Stimulated activated CD8-positive, alpha-beta memory T cell treated with anti-CD3 and anti-CD28 coated beads, Interleukin-12 subunit alpha, Interleukin-12 subunit beta, amount 100 ng/mL, for 4 hours (primary cell): Measurements from ENCODE around the gene LRBA.

Experiments used
- DNase-seq: peaks from one replicate; pipeline ENCODE4 v3.0.0-alpha.2; 2020; ENCODE audit warnings: low read depth

Gene LRBA

DNA sequence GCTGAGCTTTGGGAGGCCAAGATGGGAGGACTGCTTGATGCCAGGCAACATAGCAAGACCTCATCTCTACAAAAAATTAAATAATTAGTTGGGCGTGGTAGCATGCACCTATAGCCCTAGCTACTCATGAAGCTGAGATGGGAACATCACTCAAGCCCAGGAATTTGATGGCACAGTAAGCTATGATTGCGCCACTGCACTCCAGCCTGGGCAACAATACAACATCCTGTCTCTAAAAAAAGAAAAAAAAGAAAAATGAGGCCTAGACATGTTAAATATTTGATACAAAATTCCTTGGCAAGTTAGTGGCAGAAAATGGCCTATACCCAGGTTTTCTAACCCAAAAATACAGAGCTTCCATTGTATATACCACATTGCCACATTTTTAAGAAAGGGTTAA is 521.2 kb downstream of the LRBA start:
- no peak for DNase-seq

- DNase-seq, result no peak
These were observed 523.7 kb downstream of the LRBA start for GRCh38 chr4:150491132-150492049.

GRCh38 chr4:150482581-150482980 is 532.5 kb downstream of the LRBA start:
- no peak for DNase-seq

- no peak for DNase-seq
These were observed 535.4 kb downstream of the LRBA start for GRCh38 chr4:150479657-150480056.

GRCh38 chr4:150477869-150478268 is 537.2 kb downstream of the LRBA start:
- no peak for DNase-seq

DNA sequence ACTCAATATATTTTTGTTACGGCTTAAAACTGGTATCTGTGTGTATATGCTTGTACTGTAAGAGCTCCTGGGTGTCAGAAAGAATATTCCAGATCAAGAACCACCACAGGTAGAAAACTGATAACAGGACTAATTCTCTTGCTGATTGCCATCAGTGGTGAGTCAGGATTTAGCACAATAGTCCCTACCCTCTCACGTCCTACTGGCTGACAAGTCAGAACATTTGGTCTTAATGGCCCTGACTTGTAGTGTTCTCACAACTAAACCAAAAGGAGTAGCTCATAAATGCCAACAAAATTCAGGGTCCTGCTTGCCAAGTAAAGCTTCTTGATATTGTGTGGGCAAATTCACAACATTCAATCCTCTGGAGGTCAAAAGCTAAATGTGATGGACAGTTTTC is 538.3 kb downstream of the LRBA start:
- DNase-seq, result no peak

DNA sequence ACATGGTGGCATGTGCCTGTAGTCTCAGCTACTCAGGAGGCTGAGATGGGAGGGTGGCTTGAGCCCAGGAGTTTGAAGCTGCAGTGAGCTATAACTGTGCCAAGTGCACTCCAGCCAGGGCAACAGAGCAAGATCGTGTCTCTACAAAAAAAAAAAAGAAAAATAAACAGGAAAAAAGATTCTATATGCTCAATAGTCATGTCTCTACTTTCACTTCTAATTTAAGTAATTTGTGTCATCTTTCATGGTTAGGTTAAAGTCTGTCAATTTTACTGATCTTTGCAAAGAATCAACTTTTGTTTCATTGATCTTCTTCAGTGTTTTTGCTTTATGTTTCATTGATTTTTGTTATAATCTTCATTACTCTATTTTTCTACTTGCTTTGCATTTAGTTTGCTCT is 539.3 kb downstream of the LRBA start:
- DNase-seq, result no peak

DNA sequence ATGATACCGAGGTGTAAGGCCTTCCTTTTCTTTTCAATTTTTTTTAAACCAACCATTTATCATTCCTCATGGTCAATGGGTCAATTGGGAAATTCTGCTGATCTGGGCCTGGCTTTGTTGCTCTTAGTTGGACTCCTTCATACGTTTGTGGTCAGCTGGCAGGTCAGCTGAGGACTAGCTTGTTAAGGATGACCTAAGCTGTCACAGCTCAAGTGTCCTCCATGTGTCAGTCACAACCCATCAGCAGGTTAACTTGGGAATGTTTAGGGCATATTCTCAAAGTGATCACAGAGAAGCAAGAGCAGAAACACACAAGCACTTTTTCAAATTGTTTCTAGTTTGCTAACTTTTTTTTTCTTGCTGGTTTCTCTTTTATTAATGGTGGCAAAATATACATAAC is 550.6 kb downstream of the LRBA start:
- DNase-seq, result no peak

- no peak for DNase-seq
These were observed 552.3 kb downstream of the LRBA start for GRCh38 chr4:150462743-150463142.

DNA sequence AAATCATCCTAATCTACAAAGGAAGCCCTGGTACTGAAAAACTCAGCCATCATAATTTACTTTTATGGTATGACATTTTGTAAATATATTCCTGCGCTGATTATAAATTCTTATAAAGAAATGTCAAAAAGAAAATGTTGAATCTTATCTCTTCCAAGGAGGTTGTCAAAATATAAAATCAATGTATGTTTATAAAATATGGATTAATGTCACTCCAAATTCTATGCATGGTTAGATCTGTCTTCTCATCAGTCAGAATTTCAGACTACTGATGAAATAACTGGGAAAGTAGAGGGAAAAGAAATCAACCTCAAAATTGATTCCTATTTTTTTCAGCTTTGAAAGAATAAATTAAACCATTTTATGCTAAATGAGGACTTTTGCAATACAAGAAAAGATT is 553.1 kb downstream of the LRBA start:
- DNase-seq, result no peak

GRCh38 chr4:150457802-150458201 is 557.3 kb downstream of the LRBA start:
- DNase-seq, result no peak

GRCh38 chr4:150451883-150452282 is 563.2 kb downstream of the LRBA start:
- no peak for DNase-seq

DNA sequence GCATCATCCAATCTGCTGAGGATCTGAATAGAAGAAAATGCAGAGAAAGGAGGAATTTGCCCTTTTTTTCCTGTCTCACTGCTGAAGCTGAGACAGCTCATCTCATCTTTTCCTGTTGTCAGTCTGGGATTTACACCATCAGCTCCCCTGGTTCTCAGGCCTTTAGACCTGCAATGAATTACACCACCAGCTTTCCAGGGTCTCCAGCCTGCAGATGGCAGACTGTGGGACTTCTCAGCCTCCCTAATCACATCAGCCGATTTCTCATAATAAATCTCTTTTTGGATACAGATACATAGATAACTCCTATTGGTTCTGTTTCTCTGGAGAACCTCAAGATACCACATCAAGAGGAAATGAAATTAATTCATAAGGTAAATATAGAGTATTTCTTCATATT is 567.7 kb downstream of the LRBA start:
- DNase-seq, result no peak

DNA sequence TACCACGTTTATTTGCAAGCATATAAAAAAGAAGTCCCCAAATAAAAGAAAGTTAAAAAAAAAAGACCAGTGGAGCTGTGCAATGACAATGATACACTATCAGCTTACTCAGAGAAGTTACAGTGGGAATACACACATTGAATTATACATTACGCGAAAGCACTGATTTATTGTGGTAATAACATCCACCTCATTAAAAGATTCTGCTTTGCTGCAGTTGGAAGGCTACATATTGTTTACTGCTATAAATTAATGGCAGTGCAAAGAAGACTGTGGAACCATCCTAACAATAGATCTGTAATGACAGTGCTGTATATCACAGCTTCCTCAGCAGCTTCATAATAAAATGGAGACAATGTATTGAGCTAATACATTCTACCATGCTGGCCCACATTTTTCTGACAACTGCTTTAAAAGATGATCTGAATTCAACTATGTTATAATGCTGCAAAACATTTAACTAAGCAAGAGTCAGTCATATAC is 575.6 kb downstream of the LRBA start:
- no peak for DNase-seq

GRCh38 chr4:150436598-150437370 is 578.3 kb downstream of the LRBA start:
- DNase-seq, result no peak

DNA sequence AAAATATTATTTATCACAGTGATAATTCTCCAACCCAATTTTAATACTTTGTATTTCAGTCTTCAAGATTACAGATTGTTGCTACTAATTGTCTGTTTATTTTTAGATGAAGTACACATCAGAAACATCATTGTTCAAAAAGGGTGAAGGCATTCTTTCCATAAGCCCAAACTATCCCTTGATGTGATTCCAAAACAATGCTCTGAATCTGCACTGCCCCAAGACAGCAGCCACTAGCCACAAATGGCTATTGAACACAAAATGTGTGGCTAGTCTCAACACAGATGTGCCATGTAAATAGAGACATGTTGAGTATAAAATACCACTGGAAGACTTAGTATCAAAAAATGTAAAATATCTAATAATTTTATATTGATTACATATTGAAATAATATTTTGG is 583.9 kb downstream of the LRBA start:
- DNase-seq, result no peak

DNA sequence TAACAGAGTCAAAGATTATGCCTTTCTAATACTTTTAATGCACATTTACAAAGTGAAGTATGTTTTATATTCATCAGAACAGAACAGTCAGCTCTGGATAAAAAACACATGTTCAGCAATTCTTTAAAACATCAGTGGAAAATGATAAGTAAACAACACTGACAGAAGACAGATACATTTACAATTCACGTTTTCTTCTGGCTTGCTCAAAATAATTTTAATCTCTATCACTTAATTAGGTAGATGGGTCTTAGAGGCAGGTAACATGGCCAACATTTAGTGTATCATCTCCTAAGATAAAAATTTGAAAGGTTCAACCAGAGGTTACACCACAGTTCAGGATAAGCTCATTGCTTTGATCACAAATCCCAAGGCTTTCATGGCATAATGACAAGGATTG is 589.9 kb downstream of the LRBA start:
- no peak for DNase-seq

DNA sequence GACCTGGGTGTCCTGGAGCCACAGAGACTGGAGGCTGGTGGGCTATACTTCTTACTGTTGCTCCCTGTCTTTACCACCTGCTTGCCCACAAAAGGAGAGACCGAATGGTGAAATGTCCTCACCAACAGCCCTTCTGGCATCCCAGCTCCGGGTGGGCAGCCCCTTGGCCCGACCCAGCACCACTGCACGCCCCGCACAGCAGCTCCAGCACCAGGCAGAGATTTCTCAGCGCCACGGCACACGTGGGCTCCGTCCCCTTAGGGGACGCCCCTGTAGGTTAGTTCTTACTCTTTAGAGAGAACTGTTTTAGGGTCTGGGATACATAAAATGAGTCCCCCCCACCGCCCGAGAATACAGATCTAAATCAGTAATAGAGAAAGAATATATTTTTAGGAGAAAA is 591.6 kb downstream of the LRBA start:
- no peak for DNase-seq

DNA sequence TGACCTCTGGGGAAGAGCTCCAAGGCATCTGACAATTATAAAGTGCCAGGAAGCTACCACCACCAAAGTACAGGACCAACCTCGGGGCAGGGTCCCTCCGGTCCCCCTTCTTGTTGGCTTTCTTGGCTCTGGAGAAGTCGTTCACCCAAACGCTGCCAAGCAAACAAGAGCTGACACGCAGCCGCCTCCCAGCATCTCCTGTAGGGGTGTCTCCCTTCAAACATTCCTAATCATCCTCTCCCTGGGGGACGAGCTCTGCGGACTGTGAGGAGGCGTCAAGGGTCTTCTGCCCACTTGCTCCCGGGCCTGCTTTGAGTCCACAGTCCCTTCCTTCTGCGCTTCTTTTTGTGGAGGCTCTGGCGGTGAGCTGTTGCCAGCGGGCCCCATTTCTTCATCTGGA is 592.0 kb downstream of the LRBA start:
- DNase-seq, result no peak

DNA sequence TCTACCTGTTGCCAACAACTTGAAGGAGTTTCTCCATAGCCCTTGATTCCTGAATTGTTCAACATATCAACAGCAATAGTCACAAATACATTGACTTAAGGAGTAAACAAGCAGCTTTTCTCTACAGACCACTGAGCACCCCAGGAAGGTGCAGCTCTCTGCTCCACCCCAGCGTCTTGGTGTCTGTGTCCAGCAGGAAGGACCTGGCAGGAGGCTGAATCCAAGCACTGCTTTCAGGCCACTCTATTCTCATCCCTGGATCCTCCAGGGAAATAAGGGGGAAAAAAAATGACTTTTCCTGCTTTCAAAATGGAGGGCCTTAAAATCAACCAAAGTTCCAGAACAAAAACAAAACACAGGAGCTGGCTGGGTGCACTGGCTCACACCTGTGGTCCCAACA is 593.5 kb downstream of the LRBA start:
- no peak for DNase-seq

DNA sequence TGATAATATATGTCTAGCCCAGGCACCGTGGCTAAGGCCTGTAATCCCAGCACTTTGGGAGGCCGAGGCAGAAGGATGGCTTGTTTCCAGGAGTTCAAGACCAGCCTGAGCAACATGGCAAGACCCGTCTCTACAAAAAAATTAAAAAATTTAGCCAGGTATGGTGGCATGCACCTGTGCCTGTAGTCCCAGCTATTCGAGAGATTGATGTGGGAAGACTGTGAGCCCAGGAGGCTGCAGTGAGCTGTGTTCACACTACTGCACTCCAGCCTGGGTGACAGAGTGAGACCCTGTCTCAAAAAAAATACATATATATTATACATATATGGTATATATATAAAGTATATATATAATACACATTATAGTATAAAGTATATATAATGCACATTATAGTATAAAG is 595.1 kb downstream of the LRBA start:
- no peak for DNase-seq

DNA sequence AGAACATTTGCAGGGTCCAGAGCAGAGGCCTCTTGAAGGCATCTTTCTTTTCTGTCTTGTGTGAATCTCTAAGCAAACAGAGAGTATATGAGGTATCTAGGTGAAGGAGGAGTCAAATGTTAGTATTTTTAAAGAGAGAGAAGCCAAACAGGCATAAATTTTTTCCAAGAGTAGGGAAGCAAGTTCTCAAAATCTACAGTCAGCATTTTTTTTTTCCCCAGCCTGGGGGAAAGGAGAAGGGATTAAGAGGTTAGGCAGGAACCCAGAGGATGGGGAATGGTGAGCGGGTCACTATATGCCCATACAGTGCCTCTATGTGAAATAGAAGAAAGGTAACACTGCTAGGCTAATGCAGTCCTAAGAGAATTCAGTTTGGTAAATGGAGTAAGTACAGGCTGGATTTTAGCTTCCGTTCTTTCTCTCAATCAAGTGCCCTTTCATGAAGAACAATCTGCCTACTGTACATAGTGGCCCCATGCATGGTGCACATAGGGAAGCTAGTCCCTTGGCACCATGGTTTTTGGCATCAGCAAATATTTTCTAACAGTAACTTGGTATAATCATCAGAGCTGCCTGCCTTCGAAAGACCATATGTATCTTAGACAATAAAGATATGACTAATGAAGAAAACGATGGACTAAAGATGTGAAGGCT is 596.2 kb downstream of the LRBA start:
- no peak for DNase-seq

DNA sequence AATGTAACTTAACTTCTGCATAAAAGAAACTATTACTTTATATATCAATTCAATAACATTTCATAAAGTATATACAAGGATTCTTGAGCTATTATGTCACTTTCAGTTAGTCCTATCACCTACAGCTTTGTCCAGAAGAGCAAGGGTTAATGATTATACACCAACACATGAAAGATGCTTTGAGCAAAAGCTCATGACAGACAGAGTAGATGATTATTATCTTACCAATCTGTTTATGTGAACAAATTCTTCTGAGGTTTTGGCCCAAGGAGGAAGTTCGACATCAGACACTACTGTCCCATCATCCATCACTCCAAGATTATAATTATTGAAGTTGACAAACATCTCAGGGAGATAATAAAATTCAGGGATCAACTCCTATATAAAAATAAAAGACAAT is 599.9 kb downstream of the LRBA start:
- DNase-seq, result no peak
